Globus pallidus (tissue), 1 donor: ENCODE measurements around the gene MECR.

ENCODE experiments used
- DNase-seq: peaks from one replicate; pipeline ENCODE4 v3.0.0-alpha.2; 2015; ENCODE audit warnings: low spot score

Gene MECR

DNA sequence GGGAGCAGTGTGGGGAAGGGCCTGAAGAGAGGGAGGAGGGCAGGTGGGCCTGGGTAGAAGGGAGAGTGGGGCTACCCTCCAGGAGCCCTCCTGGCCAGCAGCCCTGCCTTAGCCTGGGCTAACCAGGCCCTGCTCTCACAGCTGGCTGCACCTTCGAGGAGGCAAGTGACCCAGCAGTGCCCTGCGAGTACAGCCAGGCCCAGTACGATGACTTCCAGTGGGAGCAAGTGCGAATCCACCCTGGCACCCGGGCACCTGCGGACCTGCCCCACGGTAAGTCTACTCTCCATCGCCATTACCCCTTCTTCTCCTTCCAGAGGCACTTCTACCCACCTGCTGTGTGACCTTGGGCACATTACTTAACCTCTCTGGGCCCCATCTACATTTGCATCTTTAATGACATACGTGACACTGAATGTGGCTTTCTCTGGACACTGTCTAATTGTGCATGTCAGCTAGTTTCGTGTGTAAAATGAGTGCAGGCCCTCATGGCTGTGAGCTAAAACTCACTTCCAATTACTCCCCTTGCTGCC is 24.5 kb upstream of the MECR start:
- no peak for DNase-seq

DNA sequence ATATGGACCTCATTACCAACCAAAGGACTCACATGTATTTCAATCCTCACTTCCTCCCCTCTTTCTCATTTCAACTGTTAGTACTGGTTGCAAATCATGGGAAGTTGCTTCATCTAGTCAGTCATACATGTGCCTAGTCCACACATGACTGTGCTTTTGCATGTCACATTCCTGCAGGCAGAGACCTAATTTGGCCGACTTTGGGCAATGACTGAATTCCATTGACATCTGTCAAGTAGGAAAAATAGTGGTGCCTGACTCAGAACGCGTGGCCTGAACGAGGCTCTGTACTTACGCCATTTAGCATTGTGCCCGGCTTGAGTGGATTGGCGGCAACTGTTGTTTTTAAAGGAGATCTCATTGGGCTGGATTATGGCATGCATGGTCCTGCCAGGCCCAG is 23.6 kb upstream of the MECR start:
- no peak for DNase-seq

DNA sequence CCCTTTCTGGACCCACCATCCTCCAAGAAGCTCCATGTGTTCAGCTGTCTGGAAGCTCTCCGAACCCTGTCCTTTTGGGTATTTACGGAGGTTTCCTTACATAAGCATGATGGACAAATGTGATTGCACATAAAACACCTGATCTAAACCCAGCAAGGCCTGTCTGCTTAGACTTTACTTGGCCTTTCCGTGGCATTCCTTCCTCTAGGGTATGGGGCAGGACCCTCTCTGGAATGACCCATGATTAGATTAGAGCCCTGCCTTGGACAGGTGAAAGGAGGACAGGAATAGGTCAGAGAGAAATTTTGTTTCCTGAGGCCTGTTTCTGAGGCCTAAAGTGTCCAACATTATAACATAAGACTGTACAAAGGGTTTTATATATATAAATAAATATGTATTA is 22.4 kb upstream of the MECR start:
- DNase-seq = no peak

DNA sequence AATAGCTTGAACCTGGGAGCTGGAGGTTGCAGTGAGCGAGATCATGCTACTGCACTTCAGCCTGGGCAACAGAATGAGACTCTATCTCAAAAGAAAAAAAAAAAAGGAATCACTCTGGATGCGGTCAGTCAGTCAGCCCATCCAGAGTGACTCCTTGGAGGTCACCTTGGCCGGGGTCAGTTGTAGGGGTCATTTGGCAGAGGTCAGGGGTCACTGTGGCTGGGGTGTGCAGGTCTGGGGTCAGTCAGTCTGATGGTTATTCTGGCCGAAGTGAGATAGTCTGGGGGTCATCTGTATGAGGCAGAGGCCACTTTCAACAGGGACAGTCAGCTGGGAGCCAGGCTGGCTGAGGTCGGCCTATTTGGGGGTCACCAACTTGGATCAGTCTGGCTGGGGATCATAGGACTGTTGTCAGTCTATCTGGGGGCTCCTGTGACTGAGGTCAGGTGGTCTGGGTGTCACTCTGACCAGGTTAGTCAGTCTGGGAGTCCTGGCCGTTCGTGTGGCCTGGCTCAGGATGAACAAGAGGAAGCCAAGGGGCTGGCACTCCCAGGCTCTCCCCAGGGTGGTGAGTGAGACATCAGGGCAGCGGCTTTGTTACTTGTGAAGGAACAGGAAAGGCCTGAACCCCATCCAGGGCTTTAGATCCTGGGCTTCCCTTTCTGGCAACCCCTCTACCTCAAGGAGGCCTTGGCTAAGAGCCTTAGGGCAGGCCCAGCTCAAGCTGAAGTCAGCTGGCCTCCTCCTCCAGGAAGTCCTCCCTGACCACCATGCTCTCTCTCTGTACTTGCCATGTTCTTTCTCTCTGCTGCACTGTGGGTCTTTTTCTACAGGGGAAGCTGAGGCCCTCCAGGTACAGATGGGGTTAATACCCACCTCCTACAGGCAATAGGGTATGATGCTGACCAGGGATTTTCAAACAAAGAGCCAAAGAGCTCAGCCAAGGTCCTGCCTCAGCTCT is 20.7 kb upstream of the MECR start:
- no peak for DNase-seq

DNA sequence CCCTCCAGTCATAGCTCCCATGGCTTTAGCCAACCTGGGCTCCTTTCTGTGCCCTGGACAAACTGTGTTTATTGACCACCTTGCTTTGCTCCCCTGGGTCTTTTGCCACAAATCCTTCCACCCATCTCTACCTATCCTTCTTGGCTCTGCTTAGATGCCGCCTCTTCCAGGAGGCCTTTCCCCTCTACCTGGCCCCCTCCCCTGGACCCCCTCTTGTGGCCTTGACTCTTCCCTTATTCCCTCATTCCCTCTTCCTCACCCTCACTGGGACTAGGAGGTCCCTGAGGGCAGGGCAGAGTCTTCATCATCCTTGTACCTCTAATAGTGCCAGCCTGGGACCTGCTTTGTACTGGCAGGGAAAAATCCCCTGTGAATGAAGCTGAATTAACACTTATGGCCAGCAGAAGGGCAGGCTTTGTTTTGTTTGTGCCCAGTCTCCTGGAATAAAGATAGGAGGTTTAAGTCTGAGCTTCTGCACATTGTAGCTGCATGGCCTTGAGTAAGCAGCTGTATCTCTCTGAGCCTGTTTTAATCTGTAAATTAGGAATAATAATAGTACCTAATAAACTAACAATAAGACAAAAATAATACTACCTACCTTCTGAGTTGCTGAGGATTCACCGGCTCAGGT is 19.3 kb upstream of the MECR start:
- DNase-seq = no peak

DNA sequence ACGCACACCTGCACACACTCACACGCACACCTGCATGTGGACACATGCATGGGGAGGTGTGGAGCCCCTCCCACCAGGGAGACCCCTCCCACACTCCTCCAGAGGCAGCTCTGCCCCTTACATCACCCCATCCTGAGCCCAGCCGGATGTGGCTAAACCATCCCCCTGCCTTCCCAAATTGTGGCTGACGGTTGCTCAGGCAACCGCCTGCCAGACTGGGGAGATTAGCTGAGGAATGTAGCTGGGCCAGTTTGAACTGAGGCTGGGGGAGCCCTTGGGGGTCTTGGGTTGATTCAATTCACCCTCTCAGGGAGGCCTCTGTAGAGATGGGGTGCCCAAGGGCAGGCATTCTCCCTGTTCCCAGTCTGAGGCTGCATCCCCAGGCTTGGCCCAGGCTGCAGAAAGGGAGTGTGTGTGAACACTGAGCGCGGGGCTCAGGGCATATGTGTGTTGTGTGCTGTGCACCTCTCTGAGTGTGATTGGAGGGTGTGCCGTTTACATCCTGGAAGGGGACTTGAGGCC is 18.5 kb upstream of the MECR start:
- DNase-seq = no peak

DNA sequence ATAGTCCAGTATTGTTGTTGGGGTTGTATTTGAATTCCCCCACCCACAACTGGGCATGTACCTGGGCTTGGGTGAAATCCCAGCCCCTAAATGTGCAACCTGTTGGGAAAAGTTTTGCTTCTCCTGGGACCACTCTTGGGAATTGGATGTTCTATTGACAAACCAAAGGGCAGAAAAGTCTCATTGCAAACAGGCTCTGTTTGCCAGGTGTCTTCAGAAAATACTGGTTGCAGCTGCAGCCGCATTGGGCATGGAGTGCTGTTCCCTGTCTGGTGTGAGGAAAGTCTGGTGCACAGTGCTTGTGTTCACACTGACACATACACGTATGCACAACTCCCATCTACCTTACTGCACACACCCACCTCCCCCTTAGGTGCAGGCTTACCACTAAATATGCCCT is 17.7 kb upstream of the MECR start:
- no peak for DNase-seq

DNA sequence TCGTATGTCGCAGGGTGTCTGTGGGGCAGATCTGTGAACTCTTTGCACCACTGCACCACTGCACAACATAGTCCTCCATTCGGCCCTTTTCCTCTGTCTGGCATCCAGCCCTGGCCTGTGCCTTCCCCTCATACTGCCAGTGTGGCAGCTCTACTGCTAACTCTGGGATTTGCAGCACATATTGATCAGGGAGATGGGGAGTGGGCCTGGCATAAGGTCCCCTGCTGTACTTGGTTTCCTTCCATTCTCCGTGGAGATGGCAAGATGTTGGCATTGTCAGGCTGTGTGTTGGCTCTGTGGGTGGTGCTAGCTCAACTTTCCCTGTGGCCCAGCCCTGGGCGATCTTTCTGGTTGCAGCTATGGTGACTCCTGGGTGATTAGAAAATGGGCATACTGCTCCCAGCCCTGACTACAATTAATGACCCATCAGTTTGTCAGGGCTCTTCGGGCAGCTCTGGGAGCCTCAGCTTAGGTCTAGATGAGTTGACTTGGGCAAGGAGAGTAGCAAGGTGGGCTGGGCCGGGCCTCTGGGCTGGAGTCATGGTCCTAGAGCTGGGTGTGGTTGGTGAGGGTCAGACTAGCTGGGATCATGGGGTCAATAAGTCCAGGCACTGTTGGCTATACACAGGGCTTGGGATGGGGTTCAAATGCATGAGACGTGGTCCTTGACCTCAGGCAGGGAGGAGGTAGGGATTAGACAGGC is 17.0 kb upstream of the MECR start:
- no peak for DNase-seq

DNA sequence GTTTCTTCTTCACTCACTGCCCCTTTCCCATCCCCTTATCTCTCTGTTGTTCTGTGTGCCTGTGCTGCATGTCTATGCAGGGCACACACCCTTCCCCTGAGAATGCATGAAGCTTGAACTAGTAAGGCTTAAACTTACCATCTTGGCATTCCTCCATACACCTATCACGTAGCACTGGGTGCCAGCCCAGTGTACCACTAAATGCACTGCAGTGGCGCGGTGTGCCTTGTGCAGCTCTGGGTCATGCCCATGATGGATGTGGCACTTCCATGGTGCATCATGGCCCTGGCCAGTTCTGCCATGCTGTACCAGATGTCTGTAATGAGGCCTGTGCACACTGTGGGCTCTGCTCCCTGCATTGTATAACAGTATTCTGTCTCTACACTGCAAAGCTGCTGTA is 16.3 kb upstream of the MECR start:
- DNase-seq = no peak

DNA sequence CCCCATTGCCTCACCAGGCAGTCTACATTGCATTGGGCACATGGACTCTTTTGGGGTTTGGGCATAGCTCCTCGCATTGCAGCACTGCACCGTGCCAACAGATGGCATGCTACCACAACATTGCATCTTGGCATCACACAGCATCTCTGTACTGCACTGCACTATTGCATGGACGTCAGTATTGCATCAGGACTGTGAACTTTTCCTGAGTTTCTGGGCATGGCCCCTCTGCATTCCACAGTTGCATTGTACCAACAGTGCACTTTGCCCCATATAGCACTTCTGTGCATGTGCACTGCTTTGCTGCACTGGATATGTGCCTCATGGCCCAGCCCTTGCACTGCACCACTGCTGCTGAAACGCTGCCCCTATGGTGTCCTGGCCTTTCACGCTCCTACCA is 15.1 kb upstream of the MECR start:
- DNase-seq = no peak

DNA sequence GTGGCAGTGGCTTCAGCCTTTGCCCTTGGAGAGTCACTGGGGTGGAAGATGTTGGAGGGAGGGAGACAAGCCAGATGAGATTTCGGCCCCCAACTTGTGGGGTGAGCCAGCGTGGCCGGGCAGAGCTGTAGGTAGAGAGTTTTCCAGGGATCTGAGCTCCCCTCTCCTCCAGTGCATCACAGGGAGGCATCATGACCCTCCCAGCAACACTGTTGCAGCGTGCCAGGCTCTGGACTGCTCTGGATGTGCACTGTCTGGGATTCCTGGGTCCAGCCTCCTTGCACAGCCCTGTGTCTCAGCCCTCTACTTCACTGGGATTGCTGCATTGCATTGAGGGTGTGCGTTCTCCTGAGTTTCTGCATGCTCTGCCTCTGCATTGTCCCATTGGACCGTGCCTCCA is 14.5 kb upstream of the MECR start:
- no peak for DNase-seq

DNA sequence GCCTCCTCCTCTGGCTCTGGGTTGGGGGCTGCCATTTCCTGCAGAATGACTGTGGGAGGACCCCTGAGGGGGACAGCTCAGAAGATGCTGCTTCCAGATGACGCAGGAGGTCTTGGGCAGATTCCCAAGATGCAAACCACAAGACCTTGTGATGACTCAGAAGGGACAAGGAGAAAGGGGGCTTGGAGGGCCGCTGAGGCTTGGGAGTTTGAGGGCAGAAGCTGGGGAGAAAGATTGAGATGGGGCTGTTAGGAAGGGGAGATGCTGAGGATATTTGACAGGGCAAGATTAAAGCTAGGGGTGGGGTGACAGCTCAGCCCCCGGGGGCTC is 13.1 kb upstream of the MECR start:
- DNase-seq = no peak

DNA sequence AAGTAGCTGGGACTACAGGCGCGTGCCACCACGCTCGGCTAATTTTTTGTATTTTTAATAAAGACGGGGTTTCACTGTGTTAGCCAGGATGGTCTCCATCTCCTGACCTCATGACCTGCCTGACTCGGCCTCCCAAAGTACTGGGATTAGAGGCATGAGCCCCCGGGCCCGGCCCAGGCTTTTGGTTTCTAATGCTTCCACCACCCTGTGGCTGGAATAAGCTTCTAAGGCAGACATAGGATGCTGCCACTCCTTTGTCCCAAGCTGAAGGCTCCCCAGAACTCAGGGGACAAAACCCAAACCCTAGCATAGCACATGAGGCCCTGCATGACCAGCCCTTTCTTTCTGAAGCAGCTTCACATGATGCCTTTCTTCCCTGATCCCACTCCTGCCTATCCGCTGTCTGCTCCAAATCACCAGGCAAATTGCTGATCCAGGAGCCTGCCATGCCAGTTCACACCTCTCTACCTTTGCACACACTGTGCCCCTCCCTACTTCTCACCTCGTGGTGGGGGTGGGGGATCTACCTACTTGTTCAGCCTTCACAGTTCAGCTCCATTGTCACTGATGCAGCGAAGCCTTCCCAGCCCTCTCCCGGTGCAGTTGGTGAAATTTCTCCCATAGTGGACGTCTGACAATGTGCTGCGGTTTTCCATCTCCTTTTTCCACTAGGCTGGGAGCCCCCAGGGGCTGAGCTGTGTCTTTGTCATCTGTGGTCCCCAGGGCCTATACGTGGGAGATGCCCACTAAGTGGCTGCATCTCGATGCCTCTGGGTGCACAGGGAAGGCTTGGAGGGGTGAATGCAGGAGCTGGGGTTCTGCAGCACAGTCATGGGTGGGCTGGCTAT is 12.5 kb upstream of the MECR start:
- no peak for DNase-seq

DNA sequence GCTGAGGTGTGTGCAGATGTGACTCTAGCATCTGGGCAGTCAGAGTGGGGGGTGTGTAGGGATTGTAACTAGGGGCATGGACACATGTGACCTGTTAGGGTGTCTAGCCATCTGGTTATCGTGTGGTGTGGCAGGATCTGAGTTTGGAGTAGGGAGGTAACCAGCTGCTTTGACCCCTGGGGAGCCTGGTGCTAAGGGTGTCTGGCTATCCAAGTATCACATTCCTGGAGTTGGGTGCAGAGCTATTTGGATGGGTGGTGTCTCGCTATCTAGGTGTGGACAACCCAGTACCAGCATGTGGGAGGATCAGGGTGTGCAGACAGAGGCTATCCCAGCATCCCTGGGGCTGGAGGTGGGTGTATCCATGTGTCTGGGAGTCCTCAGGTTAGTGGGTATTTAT is 10.3 kb upstream of the MECR start:
- DNase-seq = no peak

DNA sequence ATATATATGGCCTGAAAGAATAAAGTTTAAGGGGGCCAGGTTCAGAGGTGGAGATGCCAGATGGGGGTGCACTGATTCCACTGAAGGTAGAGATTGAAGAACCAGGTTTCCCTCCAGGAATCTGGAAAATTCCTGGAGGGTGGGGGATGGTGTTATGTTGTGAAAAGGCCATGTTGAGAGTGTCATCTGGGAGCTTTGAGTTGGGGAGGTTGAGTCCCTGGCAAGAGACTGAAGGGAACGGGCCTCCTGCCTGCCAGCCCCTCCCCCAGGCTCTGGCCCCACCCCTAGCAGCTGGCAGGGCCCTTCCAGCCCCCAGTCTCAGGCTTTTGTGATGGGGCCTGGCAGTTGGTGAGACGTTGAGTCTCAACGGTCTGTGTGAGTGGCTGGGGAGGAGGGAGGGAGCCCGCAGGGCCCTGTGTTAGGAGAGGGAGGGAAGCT is 9.7 kb upstream of the MECR start:
- no peak for DNase-seq

DNA sequence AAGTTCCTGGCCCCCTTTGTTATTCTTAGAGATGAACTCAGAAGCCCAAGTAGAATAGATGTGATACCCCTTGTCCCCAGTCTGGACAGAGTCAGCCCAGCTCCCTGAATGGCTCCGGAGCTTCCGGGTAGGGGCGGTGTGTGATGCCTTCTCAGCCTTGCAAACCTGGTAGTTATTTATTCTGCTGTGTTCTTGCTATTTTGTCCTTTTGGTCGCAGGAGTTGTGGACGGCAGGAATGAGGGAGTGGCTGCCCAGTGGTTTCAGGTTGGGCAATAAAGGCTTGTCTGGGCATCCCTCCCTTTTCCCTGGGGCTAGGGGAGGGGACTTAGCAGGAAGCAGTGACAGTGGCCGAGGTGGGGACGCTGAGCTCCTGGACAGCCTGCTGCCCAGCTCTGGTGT is 8.4 kb upstream of the MECR start:
- no peak for DNase-seq

DNA sequence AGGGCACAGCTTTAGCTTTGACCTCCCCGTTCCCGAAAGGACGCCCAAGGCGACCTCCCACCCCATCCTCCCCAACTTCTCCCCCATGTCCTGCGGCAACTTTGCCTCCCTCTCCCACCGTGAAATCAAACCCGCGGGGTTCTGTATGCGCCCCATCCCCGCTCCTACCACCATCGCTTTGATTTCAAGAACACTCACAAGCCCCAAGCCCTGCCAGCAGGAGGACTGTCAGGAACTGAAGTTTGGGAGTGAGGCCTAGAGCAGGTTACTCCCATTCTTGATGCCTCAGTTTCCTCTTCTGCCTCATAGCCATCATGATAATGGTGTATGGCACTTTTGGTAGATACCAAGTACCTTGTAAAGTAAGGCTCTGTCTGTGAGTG is 7.9 kb upstream of the MECR start:
- DNase-seq = no peak

DNA sequence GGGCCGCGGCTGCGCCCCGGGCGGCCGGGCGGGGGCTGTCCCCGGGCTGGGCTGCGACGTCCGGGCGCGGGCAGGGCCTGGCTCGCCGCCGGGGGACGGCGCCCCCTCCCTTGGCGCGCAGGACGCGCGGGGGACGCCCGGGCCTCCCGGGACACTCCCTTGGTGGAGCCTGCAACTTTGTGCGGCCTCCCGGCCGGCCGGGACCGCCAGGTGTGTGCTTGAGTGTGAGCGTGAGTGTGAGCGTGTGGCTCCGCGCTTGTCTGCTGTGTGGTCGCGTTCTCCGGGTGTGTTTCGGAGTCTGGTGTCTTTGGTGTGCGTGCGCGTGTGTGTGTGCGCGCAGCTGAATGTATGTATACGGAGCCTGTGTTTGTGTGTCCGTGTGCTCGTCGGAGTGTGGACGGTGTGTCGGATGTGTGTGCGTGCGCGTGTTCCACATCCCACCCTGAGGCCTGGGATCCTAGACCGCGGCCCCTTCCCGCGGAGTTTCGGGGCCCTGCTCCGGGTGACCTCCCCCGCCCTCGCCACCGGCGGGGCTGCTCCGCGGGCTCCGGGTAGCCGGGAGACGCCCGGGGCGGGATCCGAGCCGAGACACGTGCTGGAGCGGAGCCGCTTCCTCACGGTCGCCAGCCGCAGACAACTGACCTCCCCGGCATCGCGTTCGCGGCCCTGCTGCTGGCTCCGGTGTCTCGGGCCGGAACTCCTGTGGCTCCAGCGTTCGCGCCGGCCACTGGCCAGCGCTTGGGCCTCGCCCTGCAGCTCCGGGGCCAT is 7.3 kb upstream of the MECR start:
- no peak for DNase-seq

DNA sequence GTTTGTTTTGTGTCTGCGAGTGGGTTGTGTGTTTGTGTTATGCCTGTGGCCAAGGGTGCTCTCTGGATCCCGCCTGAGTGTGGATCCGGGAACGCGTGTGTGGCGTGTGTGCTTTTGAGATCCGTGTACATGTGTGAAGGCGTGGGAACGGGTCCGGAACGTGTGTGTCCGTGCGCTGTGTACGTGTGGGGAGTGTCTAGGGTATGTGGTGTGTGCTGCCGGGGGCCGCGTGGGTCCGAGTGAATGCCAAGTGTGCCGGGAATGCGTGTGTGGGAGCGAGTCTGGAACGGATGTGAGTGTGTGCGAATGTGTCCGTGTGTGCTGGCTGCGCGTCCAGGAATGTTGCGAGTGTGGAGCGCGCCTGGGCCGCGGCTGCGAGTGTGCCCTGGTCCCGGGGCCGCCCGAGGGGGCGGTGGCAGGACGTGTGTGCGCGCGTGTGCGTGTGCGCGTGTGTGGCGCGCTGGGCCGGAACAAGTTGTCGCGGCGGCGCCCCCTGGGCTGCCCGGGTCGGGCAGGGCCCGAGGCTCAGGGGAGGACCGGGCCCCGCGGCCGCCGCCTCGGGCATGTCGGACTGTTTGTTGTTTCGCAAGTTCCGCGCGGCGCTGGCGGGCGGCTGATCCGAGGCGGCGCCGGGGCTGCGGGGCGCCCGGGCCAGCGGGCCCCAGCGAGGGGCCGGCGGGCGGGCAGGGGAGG is 6.5 kb upstream of the MECR start:
- DNase-seq = no peak

DNA sequence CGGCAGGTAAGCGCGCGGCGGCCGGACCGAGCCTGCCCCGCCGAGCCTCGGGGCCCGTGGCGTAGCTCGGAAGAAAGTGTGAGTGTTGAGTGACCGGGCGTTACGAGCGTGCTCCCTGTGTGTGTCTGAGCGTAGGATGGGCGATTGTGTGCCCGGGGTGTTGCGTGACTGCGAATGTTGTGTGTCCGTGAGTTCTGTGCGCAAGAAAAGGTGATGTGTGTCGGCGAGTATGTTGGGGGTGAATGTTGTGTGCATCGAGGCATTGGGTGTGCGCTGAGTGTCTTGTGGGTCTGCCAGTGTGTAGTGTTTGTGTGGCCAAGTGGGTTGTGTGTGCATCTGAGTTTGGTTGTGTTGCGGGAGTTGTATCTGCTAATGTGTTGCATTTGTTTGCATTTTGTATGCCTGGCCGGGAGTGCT is 6.0 kb upstream of the MECR start:
- no peak for DNase-seq
